SK-N-SH treated with all-trans-retinoic acid at 6 μM for 48 hours (cell line): ENCODE measurements around the gene HOOK2.

Experiments used
- ARNTL ChIP-seq: fragments of 450-650 bp; formaldehyde crosslinking; IDR thresholded peaks from 2 replicates; pipeline ENCODE4 v1.5.0; 2020; ENCODE audit warnings: low read depth, mild to moderate bottlenecking, moderate library complexity, borderline replicate concordance
- BACH2 ChIP-seq: fragments of 250-450 bp; sonication (Bioruptor Pico); IDR thresholded peaks from 2 replicates; pipeline ENCODE4 v1.9.0; 2021; ENCODE audit warnings: mild to moderate bottlenecking, borderline replicate concordance
- GLIS3 ChIP-seq: fragments of 250-450 bp; sonication (Bioruptor Pico); IDR thresholded peaks from 2 replicates; pipeline ENCODE4 v1.5.0; 2020; ENCODE audit warnings: mild to moderate bottlenecking, moderate library complexity
- RARB ChIP-seq: fragments of 250-450 bp; sonication (Bioruptor Pico); IDR thresholded peaks from 2 replicates; pipeline ENCODE4 v1.8.0; 2021; ENCODE audit warnings: mild to moderate bottlenecking, moderate library complexity
- TCF4 ChIP-seq: fragments of 250-450 bp; sonication (Bioruptor Pico); IDR thresholded peaks from 2 replicates; pipeline ENCODE4 v1.8.0; 2021; ENCODE audit warnings: mild to moderate bottlenecking, moderate library complexity, borderline replicate concordance
- TOX ChIP-seq: fragments of 250-450 bp; sonication (Bioruptor Pico); IDR thresholded peaks from 2 replicates; pipeline ENCODE4 v1.8.0; 2021; ENCODE audit warnings: mild to moderate bottlenecking, moderate library complexity, borderline replicate concordance
- ZC3H10 ChIP-seq: fragments of 250-450 bp; sonication (Bioruptor Pico); IDR thresholded peaks from 2 replicates; pipeline ENCODE4 v1.5.1; 2021; ENCODE audit warnings: mild to moderate bottlenecking, moderate library complexity
- ZFP3 ChIP-seq: fragments of 250-450 bp; sonication (Bioruptor Pico); IDR thresholded peaks from 2 replicates; pipeline ENCODE4 v1.5.0; 2020; ENCODE audit warnings: mild to moderate bottlenecking, moderate library complexity
- ZFP30 ChIP-seq: fragments of 450-650 bp; formaldehyde crosslinking; IDR thresholded peaks from 2 replicates; pipeline ENCODE4 v1.5.0; 2022; ENCODE audit warnings: mild to moderate bottlenecking, moderate library complexity
- ZNF565 ChIP-seq: fragments of 450-650 bp; formaldehyde crosslinking; conservative IDR thresholded peaks from 2 replicates; pipeline ENCODE4 v1.5.0; 2020; ENCODE audit warnings: low read depth, mild to moderate bottlenecking, moderate library complexity
- ZNF70 ChIP-seq: fragments of 450-650 bp; formaldehyde crosslinking; IDR thresholded peaks from 2 replicates; pipeline ENCODE4 v1.5.0; 2020; ENCODE audit warnings: mild to moderate bottlenecking, moderate library complexity
- ZNF8 ChIP-seq: fragments of 450-650 bp; formaldehyde crosslinking; IDR thresholded peaks from 2 replicates; pipeline ENCODE4 v1.5.0; 2020; ENCODE audit warnings: mild to moderate bottlenecking, moderate library complexity
- TF ChIP-seq, protein P1 (sequence below): fragments of 250-450 bp; sonication (Bioruptor Pico); IDR thresholded peaks from 2 replicates; pipeline ENCODE4 v1.5.1; 2020; ENCODE audit warnings: low read depth, mild to moderate bottlenecking, moderate library complexity
- TF ChIP-seq, protein P2 (sequence below): fragments of 250-450 bp; sonication (Bioruptor Pico); IDR thresholded peaks from 2 replicates; pipeline ENCODE4 v1.5.0; 2020; ENCODE audit warnings: mild to moderate bottlenecking, moderate library complexity

DNA sequence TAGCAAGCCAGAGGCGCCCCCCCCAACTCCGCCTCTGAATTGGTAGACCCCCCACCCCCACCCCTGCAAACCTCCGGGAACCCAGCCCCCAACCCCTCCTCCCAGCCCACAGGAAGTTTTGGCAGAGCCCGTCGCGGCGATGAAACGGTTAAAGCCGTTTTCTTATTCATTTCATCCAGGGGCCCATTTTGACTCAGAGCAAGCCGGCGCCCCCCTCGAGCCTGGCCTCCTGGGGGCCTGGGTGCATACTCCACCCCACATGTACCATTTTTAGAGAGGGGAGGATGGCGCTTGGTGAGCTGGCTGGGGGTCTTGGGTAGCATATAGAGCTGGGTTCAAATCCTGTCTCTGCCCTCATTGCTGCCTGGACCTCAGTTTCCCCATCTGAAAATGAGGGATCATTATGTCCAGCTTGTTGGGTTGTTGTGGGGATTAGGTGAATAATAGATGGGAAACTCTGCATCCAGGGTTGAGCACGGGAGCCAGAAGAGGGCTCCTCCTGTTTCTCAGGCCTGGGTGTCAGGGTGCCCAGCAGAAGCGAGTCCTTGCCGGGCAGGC lies 8.0 kb upstream of the HOOK2 start:
- TF ChIP-seq ZNF8 (CRISPR knock-in tag) (no peak), ZNF565 (CRISPR knock-in tag) (no peak), ZNF70 (no peak), ZC3H10 (CRISPR knock-in tag) (no peak), GLIS3 (CRISPR knock-in tag) (no peak), TCF4 (CRISPR knock-in tag) (no peak), ARNTL (CRISPR knock-in tag) (no peak), RARB (no peak), ZFP30 (CRISPR knock-in tag) (no peak), BACH2 (CRISPR knock-in tag) (no peak), TOX (CRISPR knock-in tag) (no peak), ZFP3 (no peak)
- TF ChIP-seq, protein P1, sequence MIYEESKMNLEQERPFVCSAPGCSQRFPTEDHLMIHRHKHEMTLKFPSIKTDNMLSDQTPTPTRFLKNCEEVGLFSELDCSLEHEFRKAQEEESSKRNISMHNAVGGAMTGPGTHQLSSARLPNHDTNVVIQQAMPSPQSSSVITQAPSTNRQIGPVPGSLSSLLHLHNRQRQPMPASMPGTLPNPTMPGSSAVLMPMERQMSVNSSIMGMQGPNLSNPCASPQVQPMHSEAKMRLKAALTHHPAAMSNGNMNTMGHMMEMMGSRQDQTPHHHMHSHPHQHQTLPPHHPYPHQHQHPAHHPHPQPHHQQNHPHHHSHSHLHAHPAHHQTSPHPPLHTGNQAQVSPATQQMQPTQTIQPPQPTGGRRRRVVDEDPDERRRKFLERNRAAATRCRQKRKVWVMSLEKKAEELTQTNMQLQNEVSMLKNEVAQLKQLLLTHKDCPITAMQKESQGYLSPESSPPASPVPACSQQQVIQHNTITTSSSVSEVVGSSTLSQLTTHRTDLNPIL (CRISPR knock-in tag): no peak
- TF ChIP-seq, protein P2, sequence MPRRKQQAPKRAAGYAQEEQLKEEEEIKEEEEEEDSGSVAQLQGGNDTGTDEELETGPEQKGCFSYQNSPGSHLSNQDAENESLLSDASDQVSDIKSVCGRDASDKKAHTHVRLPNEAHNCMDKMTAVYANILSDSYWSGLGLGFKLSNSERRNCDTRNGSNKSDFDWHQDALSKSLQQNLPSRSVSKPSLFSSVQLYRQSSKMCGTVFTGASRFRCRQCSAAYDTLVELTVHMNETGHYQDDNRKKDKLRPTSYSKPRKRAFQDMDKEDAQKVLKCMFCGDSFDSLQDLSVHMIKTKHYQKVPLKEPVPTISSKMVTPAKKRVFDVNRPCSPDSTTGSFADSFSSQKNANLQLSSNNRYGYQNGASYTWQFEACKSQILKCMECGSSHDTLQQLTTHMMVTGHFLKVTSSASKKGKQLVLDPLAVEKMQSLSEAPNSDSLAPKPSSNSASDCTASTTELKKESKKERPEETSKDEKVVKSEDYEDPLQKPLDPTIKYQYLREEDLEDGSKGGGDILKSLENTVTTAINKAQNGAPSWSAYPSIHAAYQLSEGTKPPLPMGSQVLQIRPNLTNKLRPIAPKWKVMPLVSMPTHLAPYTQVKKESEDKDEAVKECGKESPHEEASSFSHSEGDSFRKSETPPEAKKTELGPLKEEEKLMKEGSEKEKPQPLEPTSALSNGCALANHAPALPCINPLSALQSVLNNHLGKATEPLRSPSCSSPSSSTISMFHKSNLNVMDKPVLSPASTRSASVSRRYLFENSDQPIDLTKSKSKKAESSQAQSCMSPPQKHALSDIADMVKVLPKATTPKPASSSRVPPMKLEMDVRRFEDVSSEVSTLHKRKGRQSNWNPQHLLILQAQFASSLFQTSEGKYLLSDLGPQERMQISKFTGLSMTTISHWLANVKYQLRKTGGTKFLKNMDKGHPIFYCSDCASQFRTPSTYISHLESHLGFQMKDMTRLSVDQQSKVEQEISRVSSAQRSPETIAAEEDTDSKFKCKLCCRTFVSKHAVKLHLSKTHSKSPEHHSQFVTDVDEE (CRISPR knock-in tag): no peak
